Endothelial cell of umbilical vein (primary cell): ENCODE measurements around the gene DNAJC27. TPM values are rescaled to one million over a fixed set of nuclear protein-coding genes. Genes with fewer than 3 reads are reported as not detected.

Source experiments
- BruUV-seq: library from RNA; stranded (reverse); fragments of 400-500 nt; replicated peaks from 2 replicates; lab custom pipeline; 2021; lab: Mats Ljungman, UMichigan
- CTCF ChIA-PET: fragments of 300-600, 350-600 bp; sonication (Branson Sonifier 250); formaldehyde crosslinking; loops from one replicate; lab custom pipeline; 2021; ENCODE audit warnings: antibody characterized with exemption, inconsistent platforms; lab: Charles Lee
- POLR2A ChIA-PET: fragments of 300-600, 350-600 bp; sonication (Branson Sonifier 250); formaldehyde crosslinking; loops from one replicate; lab custom pipeline; 2021; ENCODE audit warnings: antibody characterized with exemption, inconsistent platforms; lab: Charles Lee
- DNase-seq: peaks from one replicate; pipeline ENCODE4 v3.0.0-alpha.2; 2011; ENCODE audit warnings: low read depth, low spot score
- FAIRE-seq: peaks from 2 replicates; lab custom pipeline; 2011; peaks lifted over from hg19 to GRCh38; lab: Jason Lieb, UNC
- H2AFZ ChIP-seq: 2 replicates; pipeline ENCODE4 v1.6.0; 2012; ENCODE audit warnings: low read depth, low read length, control low read depth, inconsistent platforms
- H3K27ac ChIP-seq: 2 replicates; pipeline ENCODE4 v1.5.1; 2011; ENCODE audit warnings: low read depth, mild to moderate bottlenecking, control low read depth, low read length, moderate library complexity; ENCODE audit not compliant: insufficient read depth
- H3K27me3 ChIP-seq, 2 experiments: 2 replicates each; pipeline versions ENCODE4 v1.6.0 to v1.6.1; 2011; ENCODE audit warnings: low read length in 2 of 2, mixed read lengths in 1 of 2; ENCODE audit not compliant: control insufficient read depth in 2 of 2, insufficient read depth in 2 of 2
- H3K36me3 ChIP-seq, 2 experiments: 2 replicates in 1 of 2; 3 replicates in 1 of 2; pipeline ENCODE4 v1.5.1; 2011; ENCODE audit warnings: low read length in 2 of 2, mild to moderate bottlenecking in 1 of 2, moderate library complexity in 1 of 2; ENCODE audit not compliant: control insufficient read depth in 2 of 2, insufficient read depth in 2 of 2; ENCODE audit errors: extremely low read depth in 1 of 2
- H3K4me1 ChIP-seq: 3 replicates; pipeline ENCODE4 v1.5.1; 2011; ENCODE audit warnings: mild to moderate bottlenecking, low read length; ENCODE audit not compliant: control insufficient read depth, insufficient read depth; ENCODE audit errors: extremely low read depth
- H3K4me2 ChIP-seq: 2 replicates; pipeline ENCODE4 v1.6.1; 2011; ENCODE audit warnings: low read length, control low read depth, mixed read lengths; ENCODE audit not compliant: insufficient read depth
- H3K4me3 ChIP-seq, 3 experiments: fragments of 200-600 bp in 1 of 3; sonication (generic), shearing (Covaris generic) in 1 of 3; replicated peaks in 1 of 3; 2 replicates each; pipeline ENCODE4 v1.5.1; 2011 to 2016; ENCODE audit warnings: control low read depth in 3 of 3, low read length in 3 of 3, mild to moderate bottlenecking in 2 of 3, inconsistent platforms in 1 of 3, low read depth in 1 of 3, moderate library complexity in 1 of 3; ENCODE audit not compliant: insufficient read depth in 1 of 3
- H3K79me2 ChIP-seq: 2 replicates; pipeline ENCODE4 v1.6.0; 2012; ENCODE audit warnings: low read length, inconsistent platforms; ENCODE audit not compliant: control insufficient read depth, insufficient read depth
- H3K9ac ChIP-seq: replicated peaks from 2 replicates; pipeline ENCODE3; 2011; ENCODE audit warnings: low read length, control low read depth; ENCODE audit not compliant: insufficient read depth; ENCODE audit errors: extremely low read depth
- H3K9me1 ChIP-seq: replicated peaks from 3 replicates; pipeline ENCODE4 v1.6.0; 2011; ENCODE audit warnings: mild to moderate bottlenecking, low read length; ENCODE audit not compliant: control insufficient read depth, insufficient read depth; ENCODE audit errors: extremely low read depth
- H3K9me3 ChIP-seq: replicated peaks from 2 replicates; pipeline ENCODE4 v1.5.1; 2012; ENCODE audit warnings: low read length, inconsistent platforms; ENCODE audit not compliant: control insufficient read depth, insufficient read depth
- H4K20me1 ChIP-seq: replicated peaks from 2 replicates; pipeline ENCODE3; 2011; ENCODE audit warnings: mild to moderate bottlenecking, low read length; ENCODE audit not compliant: control insufficient read depth, insufficient read depth; ENCODE audit errors: extremely low read depth
- CTCF ChIP-seq, 2 donors: IDR thresholded peaks; 1 replicate in 1 of 2; 2 replicates in 1 of 2; pipeline ENCODE4 v1.5.1; 2011; ENCODE audit warnings: low read length in 2 of 2, mild to moderate bottlenecking in 2 of 2, moderate library complexity in 2 of 2, control low read depth in 1 of 2, inconsistent platforms in 1 of 2, low read depth in 1 of 2; ENCODE audit not compliant: insufficient read depth in 1 of 2; ENCODE audit errors: extremely low read depth in 1 of 2
- EZH2 ChIP-seq: IDR thresholded peaks from 2 replicates; pipeline ENCODE4 v1.6.1; 2012; ENCODE audit warnings: borderline replicate concordance, low read depth, mild to moderate bottlenecking, moderate library complexity, low read length, inconsistent platforms; ENCODE audit not compliant: severe bottlenecking
- FOS ChIP-seq: IDR thresholded peaks from 2 replicates; pipeline ENCODE4 v1.6.1; 2011; ENCODE audit warnings: mild to moderate bottlenecking, low read length, moderate library complexity, borderline replicate concordance; ENCODE audit not compliant: insufficient read depth
- GATA2 ChIP-seq: IDR thresholded peaks from 2 replicates; pipeline ENCODE4 v1.7.0; 2011; ENCODE audit warnings: low read depth, mild to moderate bottlenecking, moderate library complexity, mixed read lengths, low read length; ENCODE audit not compliant: insufficient read length, insufficient read depth
- JUN ChIP-seq: IDR thresholded peaks from 2 replicates; pipeline ENCODE4 v1.6.1; 2011; ENCODE audit warnings: borderline replicate concordance, low read depth; ENCODE audit not compliant: insufficient read length, insufficient read depth
- MYC ChIP-seq: IDR thresholded peaks from one replicate; pipeline ENCODE4 v1.6.1; 2011; ENCODE audit warnings: mild to moderate bottlenecking, low read depth, low read length
- POLR2A ChIP-seq: IDR thresholded peaks from 2 replicates; pipeline ENCODE4 v1.6.1; 2012; ENCODE audit warnings: low read depth, mild to moderate bottlenecking, control low read depth, low read length
- POLR2AphosphoS5 ChIP-seq: IDR thresholded peaks from 2 replicates; pipeline ENCODE4 v1.6.1; 2012; ENCODE audit warnings: low read depth, mild to moderate bottlenecking, control low read depth, low read length, moderate library complexity; ENCODE audit not compliant: insufficient read depth
- dilution Hi-C: fragments of 300-500 bp; cut with MboI; formaldehyde crosslinking; loops from one replicate; pipeline ENCODE4 v1.15.0; 2019; ENCODE audit warnings: low sequenced_read_pairs; ENCODE audit not compliant: extremely low pct_ligation_motif_present
- intact Hi-C: fragments of 100-400 bp; cut with micrococcal nuclease; formaldehyde crosslinking; loops from one replicate; pipeline ENCODE4 v1.10.0; 2022
- polyA plus RNA-seq, 4 experiments: library from polyadenylated mRNA; depleted of rRNA in 3 of 4; stranded (reverse) in 3 of 4; unstranded in 1 of 4; fragments of >200 nt; gene quantifications; 2 replicates each; pipeline versions ENCODE4 v1.2.1 to v1.2.3, GENCODE V29; 2011 to 2012; ENCODE audit warnings: missing spikeins in 1 of 4
- total RNA-seq: library from RNA; stranded (reverse); gene quantifications from 2 replicates; pipeline ENCODE4 v1.2.3, GENCODE V29; 2021
- TF ChIP-seq, protein P1 (sequence below): IDR thresholded peaks from 2 replicates; pipeline ENCODE4 v1.6.1; 2011; ENCODE audit not compliant: insufficient read depth, insufficient read length

The DNAJC27 gene
- total and polyA plus RNA-seq, 2 donors (not counting 3 experiments of a cell fraction or from before 2014, with no cell fraction given): 1.3 to 3.2 TPM

DNA sequence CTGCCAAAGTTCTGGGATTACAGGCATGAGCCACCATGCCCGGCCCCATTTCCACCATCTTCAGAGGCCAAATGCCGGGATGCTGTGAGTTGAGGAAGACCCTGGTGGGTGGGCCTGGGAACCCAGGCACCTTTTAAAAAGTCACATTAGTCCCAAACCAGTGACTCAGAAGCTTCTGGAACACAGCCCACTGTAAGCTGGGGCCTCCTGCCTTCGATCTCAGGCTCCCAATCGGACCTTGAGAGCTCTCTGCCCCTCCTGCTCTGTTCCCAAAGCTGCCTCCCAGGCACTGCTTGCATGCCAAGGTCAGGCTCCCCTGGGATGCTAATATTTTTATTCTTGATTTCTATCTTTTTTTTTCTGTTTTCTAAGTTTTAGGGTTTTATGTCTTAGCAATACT is 56.0 kb downstream of the DNAJC27 start:
- POLR2A ChIA-PET: no interaction called here
- H3K36me3 ChIP-seq: no peaks in the 10 kb centered on the region
- peaks cover 6% of the 10 kb centered on the region for H3K79me2 ChIP-seq
- dilution Hi-C loops (no loop called here), intact Hi-C loops (no loop called here)
- BruUV-seq: no TSS peak
- no peak overlapping the region for H3K4me2 ChIP-seq
- no peak for DNase-seq
- no peaks in the 10 kb centered on the region for H3K9me1 ChIP-seq
- no peak overlapping the region for H3K27ac ChIP-seq
- H3K4me3 ChIP-seq: no peak overlapping the region
- no peaks in the 10 kb centered on the region for H3K27me3 ChIP-seq
- TF ChIP-seq EZH2 (no peak), GATA2 (no peak), CTCF (IDR thresholded peaks at IDR 0.05; ENCODE audit: extremely low read depth in 1 of 2, insufficient read depth in 1 of 2, low read depth in 1 of 2, low read length in 2 of 2) (no peak), MYC (no peak), JUN (no peak), FOS (no peak), POLR2AphosphoS5 (no peak), POLR2A (no peak)
- TF ChIP-seq, protein P1, sequence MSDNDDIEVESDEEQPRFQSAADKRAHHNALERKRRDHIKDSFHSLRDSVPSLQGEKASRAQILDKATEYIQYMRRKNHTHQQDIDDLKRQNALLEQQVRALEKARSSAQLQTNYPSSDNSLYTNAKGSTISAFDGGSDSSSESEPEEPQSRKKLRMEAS: no peak
- no peak overlapping the region for H3K9ac ChIP-seq
- FAIRE-seq: no peak
- no peak overlapping the region for H2AFZ ChIP-seq
- no peaks in the 10 kb centered on the region for H3K9me3 ChIP-seq
- CTCF ChIA-PET: no interaction called here
- H4K20me1 ChIP-seq: no peaks in the 10 kb centered on the region
- peaks cover 5% of the 10 kb centered on the region for H3K4me1 ChIP-seq
